ENCODE results near the gene GYG2.
A peak's percentile ranks its signal among the peaks of the same experiment; 100 is the strongest.
"Not testable (repeated sequence)": the region's sequence is repeated elsewhere in the genome, so short reads cannot be mapped to it uniquely, and the experiment has no call there.

GYG2 gene

GRCh38 chrX:2828344-2828958 is at the start of gene GYG2:
TSS of gene GYG2 (plus strand) at chrX:2828930. CDS start at chrX:2830189, 1,259 bp downstream.
- no peak for DNase-seq

GRCh38 chrX:2780472-2781225 is 48.1 kb upstream of the GYG2 start:
- not testable (repeated sequence) for DNase-seq

- DNase-seq: no peak
Measured at GRCh38 chrX:2781226-2781571, 47.5 kb upstream of the GYG2 start.

- no peak for DNase-seq
Measured at GRCh38 chrX:2781698-2782097, 47.0 kb upstream of the GYG2 start.

- no peak for DNase-seq
Measured at GRCh38 chrX:2782171-2782570, 46.6 kb upstream of the GYG2 start.

GRCh38 chrX:2782778-2783177 is 46.0 kb upstream of the GYG2 start:
- no peak for DNase-seq

- no peak for DNase-seq
Measured at GRCh38 chrX:2784026-2784425, 44.7 kb upstream of the GYG2 start.

GRCh38 chrX:2785538-2785937 is 43.2 kb upstream of the GYG2 start:
- DNase-seq: no peak

- DNase-seq: no peak
Measured at GRCh38 chrX:2788980-2789379, 39.8 kb upstream of the GYG2 start.

- DNase-seq: no peak
Measured at GRCh38 chrX:2789569-2789968, 39.2 kb upstream of the GYG2 start.

GRCh38 chrX:2793752-2794151 is 35.0 kb upstream of the GYG2 start:
- DNase-seq: no peak

GRCh38 chrX:2794336-2794735 is 34.4 kb upstream of the GYG2 start:
- DNase-seq: no peak

- DNase-seq: not testable (repeated sequence)
Measured at GRCh38 chrX:2796808-2797207, 31.9 kb upstream of the GYG2 start.

GRCh38 chrX:2799369-2799768 is 29.4 kb upstream of the GYG2 start:
- DNase-seq: no peak

- DNase-seq: not testable (repeated sequence)
Measured at GRCh38 chrX:2799980-2800379, 28.8 kb upstream of the GYG2 start.

GRCh38 chrX:2801223-2801622 is 27.5 kb upstream of the GYG2 start:
- no peak for DNase-seq

GRCh38 chrX:2802376-2803090 is 26.2 kb upstream of the GYG2 start:
- DNase-seq: not testable (repeated sequence)

GRCh38 chrX:2803486-2803885 is 25.2 kb upstream of the GYG2 start:
- not testable (repeated sequence) for DNase-seq

GRCh38 chrX:2804106-2804843 is 24.5 kb upstream of the GYG2 start:
- DNase-seq: not testable (repeated sequence)

- DNase-seq: not testable (repeated sequence)
Measured at GRCh38 chrX:2804858-2805257, 23.9 kb upstream of the GYG2 start.

GRCh38 chrX:2811271-2811670 is 17.5 kb upstream of the GYG2 start:
- DNase-seq: no peak

GRCh38 chrX:2812161-2812907 is 16.4 kb upstream of the GYG2 start:
- peak; percentile 47 for DNase-seq

- no peak for DNase-seq
Measured at GRCh38 chrX:2817036-2817435, 11.7 kb upstream of the GYG2 start.

All from stimulated activated CD4-positive, alpha-beta T cell treated with anti-CD3 and anti-CD28 coated beads, Interleukin-4, amount 100 ng/mL, for 24 hours (primary cell).